Activated T-helper 1 cell treated with anti-CD3 and anti-CD28 coated beads, Interleukin-2, amount 50 U/mL, for 16 hours (primary cell): Measurements from ENCODE around the gene OR5H6.
"Not testable (repeated sequence)": the region's sequence is repeated elsewhere in the genome, so short reads cannot be mapped to it uniquely, and the experiment has no call there.

Source experiments
- DNase-seq, 2 donors: peaks; one replicate each; pipeline ENCODE4 v3.0.0-alpha.2; 2020; ENCODE audit warnings: low read depth in 1 of 2, low spot score in 1 of 2

Gene OR5H6

GRCh38 chr3:98263944-98264343 is at the start of gene OR5H6:
Gene OR5H6, plus strand, starts transcription at chr3:98264244. Its CDS starts 89 bp downstream, at chr3:98264333.
- DNase-seq, result no peak

GRCh38 chr3:98215051-98215450 is 49.0 kb upstream of the OR5H6 start:
- DNase-seq, result no peak

GRCh38 chr3:98223907-98224672 is 40.0 kb upstream of the OR5H6 start:
- no peak for DNase-seq

GRCh38 chr3:98232489-98232888 is 31.6 kb upstream of the OR5H6 start:
- DNase-seq, result no peak

GRCh38 chr3:98233468-98233867 is 30.6 kb upstream of the OR5H6 start:
- DNase-seq, result no peak

DNA sequence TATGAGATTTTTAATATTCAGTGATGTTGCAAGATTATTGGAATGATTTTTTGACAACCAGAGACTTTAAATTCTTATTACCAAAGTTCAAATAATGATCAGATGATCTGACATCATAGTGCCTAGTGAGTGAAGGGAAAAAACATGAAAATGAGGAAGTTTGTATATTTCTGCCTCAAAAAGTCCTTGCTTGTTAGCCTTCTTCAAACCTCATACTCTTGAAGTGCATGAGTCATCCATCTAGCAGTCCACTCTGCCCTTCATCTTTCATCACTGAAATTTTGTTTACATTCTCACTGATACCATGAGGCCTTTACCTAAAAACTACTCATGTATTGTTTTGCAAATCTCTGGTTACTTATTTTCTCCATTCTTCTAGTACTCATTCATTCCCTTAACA is 23.9 kb upstream of the OR5H6 start:
- no peak for DNase-seq

GRCh38 chr3:98242155-98242554 is 21.9 kb upstream of the OR5H6 start:
- DNase-seq, result no peak

DNA sequence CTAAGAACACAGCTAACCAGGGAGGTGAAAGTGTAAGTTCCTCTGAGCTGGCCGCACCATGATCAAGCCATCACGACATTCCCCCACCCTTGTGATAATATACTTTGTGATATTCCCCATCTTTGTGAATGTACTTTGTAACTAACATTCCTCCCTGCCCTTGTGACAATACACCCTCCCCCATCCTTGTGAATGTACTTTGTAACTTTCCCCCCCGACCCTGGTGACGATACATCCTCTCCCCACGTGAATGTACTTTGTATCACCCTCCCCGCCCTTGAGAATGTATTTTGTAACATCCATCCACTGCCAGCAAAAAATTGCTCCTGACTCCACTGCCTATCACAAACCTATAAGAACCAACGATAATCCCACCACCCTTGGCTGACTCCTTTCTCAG is 20.2 kb upstream of the OR5H6 start:
- no peak for DNase-seq

GRCh38 chr3:98246142-98246541 is 17.9 kb upstream of the OR5H6 start:
- no peak for DNase-seq

DNA sequence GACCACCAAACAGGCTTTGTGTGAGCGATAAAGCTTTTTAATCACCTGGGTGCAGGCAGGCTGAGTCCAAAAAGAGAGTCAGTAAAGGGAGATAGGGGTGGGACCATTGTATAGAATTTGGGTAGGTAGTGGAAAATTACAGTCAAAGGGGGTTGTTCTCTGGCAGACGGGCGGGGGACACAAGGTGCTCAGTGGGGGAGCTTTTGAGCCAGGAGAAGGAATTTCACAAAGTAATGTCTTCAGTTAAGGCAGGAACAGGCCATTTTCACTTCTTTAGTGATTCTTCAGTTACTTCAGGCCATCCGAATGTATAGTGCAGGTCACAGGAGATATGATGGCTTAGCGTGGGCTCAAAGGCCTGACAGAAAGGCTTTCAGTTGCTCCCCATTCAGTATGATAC is 8.0 kb upstream of the OR5H6 start:
- not testable (repeated sequence) for DNase-seq

- no peak for DNase-seq
Observed at GRCh38 chr3:98259707-98260106, 4.3 kb upstream of the OR5H6 start.

GRCh38 chr3:98262046-98262445 is 2.0 kb upstream of the OR5H6 start:
- DNase-seq, result no peak

DNA sequence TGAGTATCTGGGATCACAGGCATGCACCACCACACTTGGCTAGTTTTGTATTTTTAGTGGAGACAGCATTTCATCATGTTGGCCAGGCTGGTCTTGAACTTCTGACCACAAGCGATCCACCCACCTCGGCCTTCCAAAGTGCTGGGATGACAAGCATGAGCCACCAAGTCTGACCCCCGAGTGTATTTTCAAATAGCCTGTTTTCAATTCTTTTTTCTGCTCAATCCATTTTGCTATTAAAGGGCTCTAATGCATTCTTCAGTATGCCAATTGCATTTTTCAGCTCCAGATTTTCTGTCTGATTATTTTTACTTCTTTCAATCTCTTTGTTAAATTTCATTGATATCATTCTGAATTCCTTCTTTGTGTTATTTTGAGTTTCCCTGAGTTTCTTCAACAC is 5.8 kb downstream of the OR5H6 start:
- no peak for DNase-seq

- DNase-seq, result no peak
Observed at GRCh38 chr3:98272126-98272525, 8.1 kb downstream of the OR5H6 start.

DNA sequence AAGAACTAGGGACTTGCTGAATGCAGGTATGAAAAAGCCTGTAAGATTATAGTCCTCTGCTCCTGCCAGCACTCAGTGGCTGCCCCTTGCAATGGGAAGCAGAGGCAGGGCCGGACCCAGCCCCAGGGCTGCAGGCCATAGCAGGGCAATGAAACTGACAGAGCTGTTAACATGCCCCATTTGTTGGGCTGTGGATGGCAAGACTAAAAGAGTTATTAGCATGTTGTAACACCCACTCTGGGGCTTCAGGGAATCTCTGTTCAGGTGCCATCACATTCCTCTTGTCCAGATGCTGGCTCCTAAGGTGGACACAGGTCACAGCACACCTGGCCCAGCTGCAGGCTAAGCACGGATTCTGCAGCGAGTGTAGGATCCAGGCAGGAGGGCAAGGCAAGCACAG is 10.9 kb downstream of the OR5H6 start:
- DNase-seq, result no peak

GRCh38 chr3:98282205-98282604 is 18.2 kb downstream of the OR5H6 start, which contains the start of gene OR5H2:
Gene OR5H2, plus strand, starts transcription at chr3:98282505. Its CDS starts 398 bp downstream, at chr3:98282903.
- DNase-seq, result no peak

GRCh38 chr3:98290916-98291315 is 26.9 kb downstream of the OR5H6 start:
- DNase-seq, result no peak

- no peak for DNase-seq
Observed at GRCh38 chr3:98291332-98291957, 27.4 kb downstream of the OR5H6 start.
